ENCODE measurements around the gene EHF.

Gene EHF

GRCh38 chr11:34627197-34627596 is 6.3 kb downstream of the EHF start:
- no peak for DNase-seq (ENCODE audit: extremely low spot score)
- CTCF ChIA-PET: no interaction called here
- POLR2A ChIA-PET: no interaction called here
- TF ChIP-seq CTCF (IDR thresholded peaks at IDR 0.05; ENCODE audit: control extremely low read depth, extremely low read depth, low read depth, missing control alignments): no peak

- no peak for TF ChIP-seq CTCF (IDR thresholded peaks at IDR 0.05; ENCODE audit: control extremely low read depth, extremely low read depth, low read depth, missing control alignments)
- CTCF ChIA-PET: interaction anchor here (1.0 to 2.1 kb wide), 4 partner anchors 8 to 43 kb away, joined by 3 to 13 read pairs (median 3); no protein-coding TSS in a partner anchor
- no peak for DNase-seq (ENCODE audit: extremely low spot score)
- POLR2A ChIA-PET: no interaction called here
Observed at GRCh38 chr11:34629711-34630110, 8.8 kb downstream of the EHF start.

GRCh38 chr11:34630544-34630943 is 9.7 kb downstream of the EHF start:
- CTCF ChIA-PET: interaction anchor here (1.0 to 2.1 kb wide), 4 partner anchors 7 to 44 kb away, joined by 3 to 13 read pairs (median 3); no protein-coding TSS in a partner anchor
- no peak for TF ChIP-seq CTCF (IDR thresholded peaks at IDR 0.05; ENCODE audit: control extremely low read depth, extremely low read depth, low read depth, missing control alignments)
- DNase-seq (ENCODE audit: extremely low spot score): no peak
- POLR2A ChIA-PET: no interaction called here

GRCh38 chr11:34631297-34631696 is 10.4 kb downstream of the EHF start:
- ChIA-PET POLR2A (no interaction called here), CTCF (no interaction called here)
- DNase-seq (ENCODE audit: extremely low spot score): no peak
- TF ChIP-seq CTCF (IDR thresholded peaks at IDR 0.05; ENCODE audit: control extremely low read depth, extremely low read depth, low read depth, missing control alignments): no peak

GRCh38 chr11:34631737-34632104 is 10.8 kb downstream of the EHF start:
- CTCF ChIA-PET: no interaction called here
- no peak for DNase-seq (ENCODE audit: extremely low spot score)
- TF ChIP-seq CTCF (IDR thresholded peaks at IDR 0.05; ENCODE audit: control extremely low read depth, extremely low read depth, low read depth, missing control alignments): no peak
- POLR2A ChIA-PET: no interaction called here

- CTCF ChIA-PET: interaction anchor here (0.6 kb wide), 1 partner anchor 16 kb away, joined by 3 read pairs; no protein-coding TSS in a partner anchor
- no peak for DNase-seq (ENCODE audit: extremely low spot score)
- no peak for TF ChIP-seq CTCF (IDR thresholded peaks at IDR 0.05; ENCODE audit: control extremely low read depth, extremely low read depth, low read depth, missing control alignments)
- POLR2A ChIA-PET: no interaction called here
Observed at GRCh38 chr11:34632105-34632791, 11.4 kb downstream of the EHF start.
